GM12891 (cell line): Measurements from ENCODE around the gene LMNTD2.

Experiments used
- PAX5 ChIP-seq: IDR thresholded peaks from 2 replicates; pipeline ENCODE4 v1.6.1; 2011; ENCODE audit warnings: low read length, moderate library complexity, mild to moderate bottlenecking; ENCODE audit not compliant: insufficient read depth, severe bottlenecking
- POLR2A ChIP-seq: IDR thresholded peaks from 2 replicates; pipeline ENCODE4 v1.6.1; 2011; ENCODE audit warnings: low read depth, low read length, control low read depth
- POLR2AphosphoS5 ChIP-seq: IDR thresholded peaks from 2 replicates; pipeline ENCODE4 v1.6.1; 2011; ENCODE audit warnings: low read depth, low read length, control low read depth
- POU2F2 ChIP-seq: IDR thresholded peaks from 2 replicates; pipeline ENCODE4 v1.6.1; 2011; ENCODE audit warnings: low read depth, mild to moderate bottlenecking, control low read depth, low read length, moderate library complexity
- TAF1 ChIP-seq: IDR thresholded peaks from 2 replicates; pipeline ENCODE4 v1.6.1; 2011; ENCODE audit warnings: low read depth, low read length, control low read depth

- TF ChIP-seq POU2F2 (no peak), POLR2A (no peak), TAF1 (no peak), POLR2AphosphoS5 (no peak), PAX5 (no peak)
Observed at GRCh38 chr11:528815-529727, 31.5 kb downstream of the LMNTD2 start.
